Large intestine (tissue), 3 donors: ENCODE results near the gene PEAK3. TPM values are rescaled to one million over a fixed set of nuclear protein-coding genes. Genes with fewer than 3 reads are reported as not detected.
A peak's percentile ranks its signal among the peaks of the same experiment; 100 is the strongest.

Experiments used
- DNase-seq, 2 donors: peaks; one replicate each; pipeline versions ENCODE4 v3.0.0 to v3.0.0-alpha.2; 2013
- H3K27ac ChIP-seq: one replicate; pipeline ENCODE4 v1.5.1; 2013; ENCODE audit warnings: low read length
- H3K27me3 ChIP-seq: 2 replicates; pipeline ENCODE4 v1.6.1; 2013; ENCODE audit warnings: low read length; ENCODE audit not compliant: control insufficient read depth, insufficient read depth
- H3K36me3 ChIP-seq: 2 replicates; pipeline ENCODE4 v1.6.1; 2013; ENCODE audit warnings: low read length; ENCODE audit not compliant: control insufficient read depth, insufficient read depth
- H3K4me1 ChIP-seq: one replicate; pipeline ENCODE4 v1.6.1; 2013; ENCODE audit warnings: low read length; ENCODE audit not compliant: control insufficient read depth, insufficient read depth
- H3K4me3 ChIP-seq: one replicate; pipeline ENCODE4 v1.5.1; 2013; ENCODE audit warnings: low read length
- H3K9me3 ChIP-seq: one replicate; pipeline ENCODE4 v1.6.1; 2013; ENCODE audit warnings: mild to moderate bottlenecking, low read depth, low read length, moderate library complexity; ENCODE audit not compliant: control insufficient read depth
- WGBS: methylation state at CpG from one replicate; pipeline ENCODE4 v1.1.5; 2013; ENCODE audit warnings: low lambda C conversion rate; ENCODE audit not compliant: insufficient coverage; 5-methylcytosine and 5-hydroxymethylcytosine counted together
- polyA plus RNA-seq: library from polyadenylated mRNA; unstranded; fragments of 120-200 nt; gene quantifications from one replicate; pipeline ENCODE4 v1.2.1, GENCODE V29; 2013

The PEAK3 gene
- polyA plus RNA-seq, 1 donor = 0.15 TPM

DNA sequence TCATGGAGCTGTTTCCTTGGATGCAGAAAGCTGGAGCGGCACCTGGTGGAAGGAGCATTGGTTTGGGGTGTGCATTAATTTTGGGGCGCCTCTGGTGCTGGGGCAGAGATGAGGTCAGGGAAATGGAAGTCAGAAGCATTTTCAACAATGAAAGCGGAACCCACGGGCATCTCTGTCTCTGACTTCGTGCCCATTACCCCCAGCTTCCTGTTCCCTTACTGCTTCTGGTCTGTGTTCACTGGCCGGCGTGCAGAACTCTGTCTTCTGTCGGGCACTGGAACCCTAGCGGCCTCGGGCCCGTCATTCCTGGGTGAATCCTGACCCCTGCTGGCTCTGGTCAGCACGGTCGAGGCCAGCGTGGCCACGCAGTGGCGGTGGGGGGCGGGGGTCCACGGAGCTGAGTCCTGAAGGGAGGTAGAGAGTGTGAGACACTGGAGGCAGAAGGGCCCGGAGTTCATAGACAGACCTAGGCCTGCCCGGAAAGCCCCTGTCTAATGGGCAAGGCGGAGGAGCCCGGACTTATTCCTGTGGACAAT is 33.9 kb upstream of the PEAK3 start:
- Histone ChIP-seq H3K27ac (no peak overlapping the region), H3K4me1 (no peaks in the 10 kb centered on the region), H3K27me3 (peaks cover 13% of the 10 kb centered on the region), H3K9me3 (peaks cover 5% of the 10 kb centered on the region), H3K4me3 (no peak overlapping the region), H3K36me3 (peaks cover under 1% of the 10 kb centered on the region)
- no CpG with 5 or more reads among the region's 22 CpGs for WGBS
- DNase-seq = peak in 1 of 2 donors; percentile 34

DNA sequence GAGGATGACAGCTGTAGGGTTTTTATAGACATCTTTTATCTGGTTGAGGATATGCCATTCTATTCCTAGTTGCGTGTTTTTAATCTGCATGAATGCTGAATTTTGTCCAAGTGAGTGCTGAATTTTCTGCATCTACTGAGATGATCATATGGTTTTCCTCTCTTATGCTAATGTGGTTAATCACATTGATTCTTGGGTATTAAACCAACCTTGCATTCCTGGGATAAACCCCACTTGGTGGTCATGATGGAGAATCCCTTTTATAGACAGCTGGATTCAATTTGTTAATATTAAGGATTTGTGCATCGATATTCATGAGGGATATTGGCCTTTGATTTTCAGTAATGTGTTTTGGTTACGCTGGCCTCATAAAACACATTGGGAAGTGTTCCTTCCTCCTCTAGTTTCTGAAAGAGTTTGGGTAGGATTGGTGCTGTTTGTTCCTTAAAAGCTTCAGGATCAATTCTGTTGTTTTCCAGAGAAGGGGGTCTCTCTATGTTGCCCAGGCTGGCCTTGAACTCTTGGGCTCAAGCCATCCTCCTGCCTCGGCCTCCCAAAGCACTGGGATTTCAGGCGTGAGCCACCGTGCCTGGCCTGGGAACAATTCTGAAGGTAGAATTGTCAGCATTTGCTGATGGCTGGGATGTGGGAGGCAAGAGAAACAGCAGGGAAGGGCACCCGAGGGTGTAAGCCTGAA is 33.3 kb upstream of the PEAK3 start:
- WGBS = no CpG with 5 or more reads among the region's 7 CpGs

DNA sequence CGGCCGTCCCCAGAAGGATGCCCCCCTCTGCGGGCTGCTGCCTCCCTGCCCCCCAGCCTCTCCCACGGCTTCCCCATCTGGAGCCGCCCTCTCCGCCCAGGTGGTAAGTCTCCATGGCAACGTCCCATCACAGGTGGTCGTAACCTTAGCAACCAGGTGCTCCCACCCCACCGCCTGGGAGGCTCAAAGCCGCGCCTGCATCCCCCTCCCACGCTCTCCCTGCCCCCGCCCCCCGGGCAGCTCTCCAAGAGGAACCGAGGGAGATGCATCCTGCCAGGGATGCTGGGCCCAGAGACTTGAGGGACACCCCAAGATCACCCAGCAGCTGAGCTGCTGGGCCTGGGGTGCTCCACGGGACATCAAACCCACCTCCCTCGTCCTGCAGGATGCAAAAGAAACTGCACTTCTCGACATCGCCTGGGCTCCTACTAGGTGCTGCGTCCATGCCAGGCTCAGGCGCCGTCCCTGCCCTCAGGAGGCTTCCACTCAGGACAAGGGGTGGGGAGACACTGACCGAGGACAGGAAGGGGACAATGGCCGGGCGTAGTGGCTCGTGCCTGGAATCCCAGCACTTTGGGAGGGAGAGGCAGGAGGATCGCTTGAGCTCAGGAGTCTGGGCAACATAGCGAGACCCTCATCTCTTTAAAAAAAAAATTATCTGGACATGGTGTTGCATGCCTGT is 31.0 kb upstream of the PEAK3 start:
- H3K4me1 ChIP-seq = peaks cover 4% of the 10 kb centered on the region
- DNase-seq = no peak
- H3K27me3 ChIP-seq = peaks cover 37% of the 10 kb centered on the region
- no peak overlapping the region for H3K4me3 ChIP-seq
- no CpG with 5 or more reads among the region's 28 CpGs for WGBS
- no peak overlapping the region for H3K27ac ChIP-seq
- peaks cover 5% of the 10 kb centered on the region for H3K9me3 ChIP-seq
- H3K36me3 ChIP-seq = no peaks in the 10 kb centered on the region

More for the DNA sequence above, 33.3 kb upstream of the PEAK3 start:
- DNase-seq = no peak
- Histone ChIP-seq H3K9me3 (peaks cover 5% of the 10 kb centered on the region), H3K4me1 (no peaks in the 10 kb centered on the region), H3K27me3 (peaks cover 17% of the 10 kb centered on the region), H3K4me3 (no peak overlapping the region), H3K36me3 (no peaks in the 10 kb centered on the region), H3K27ac (no peak overlapping the region)

DNA sequence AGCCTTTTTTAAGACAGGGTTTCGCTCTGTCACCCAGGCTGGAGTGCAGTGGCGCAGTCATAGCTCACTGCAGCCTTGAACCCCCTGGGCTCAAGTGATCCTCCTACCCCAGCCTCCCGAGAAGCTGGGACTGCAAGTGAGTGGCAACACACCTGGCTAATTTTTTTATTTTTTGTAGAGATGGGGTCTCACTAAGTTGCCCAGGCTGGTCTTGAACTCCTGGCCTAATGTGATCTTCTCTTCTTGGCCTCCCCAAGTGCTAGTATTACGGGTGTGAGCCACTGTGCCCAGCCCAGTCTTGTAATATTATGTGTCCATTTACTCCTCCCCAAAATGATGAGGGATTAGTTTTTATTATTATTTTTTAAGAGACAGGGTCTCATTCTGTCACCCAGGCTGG is 29.1 kb upstream of the PEAK3 start:
- peaks cover 54% of the 10 kb centered on the region for H3K27me3 ChIP-seq
- no peak overlapping the region for H3K4me3 ChIP-seq
- WGBS = no CpG with 5 or more reads among the region's 4 CpGs
- H3K9me3 ChIP-seq = peaks cover 9% of the 10 kb centered on the region
- H3K36me3 ChIP-seq = no peaks in the 10 kb centered on the region
- H3K27ac ChIP-seq = no peak overlapping the region
- peaks cover 8% of the 10 kb centered on the region for H3K4me1 ChIP-seq
- DNase-seq = no peak

DNA sequence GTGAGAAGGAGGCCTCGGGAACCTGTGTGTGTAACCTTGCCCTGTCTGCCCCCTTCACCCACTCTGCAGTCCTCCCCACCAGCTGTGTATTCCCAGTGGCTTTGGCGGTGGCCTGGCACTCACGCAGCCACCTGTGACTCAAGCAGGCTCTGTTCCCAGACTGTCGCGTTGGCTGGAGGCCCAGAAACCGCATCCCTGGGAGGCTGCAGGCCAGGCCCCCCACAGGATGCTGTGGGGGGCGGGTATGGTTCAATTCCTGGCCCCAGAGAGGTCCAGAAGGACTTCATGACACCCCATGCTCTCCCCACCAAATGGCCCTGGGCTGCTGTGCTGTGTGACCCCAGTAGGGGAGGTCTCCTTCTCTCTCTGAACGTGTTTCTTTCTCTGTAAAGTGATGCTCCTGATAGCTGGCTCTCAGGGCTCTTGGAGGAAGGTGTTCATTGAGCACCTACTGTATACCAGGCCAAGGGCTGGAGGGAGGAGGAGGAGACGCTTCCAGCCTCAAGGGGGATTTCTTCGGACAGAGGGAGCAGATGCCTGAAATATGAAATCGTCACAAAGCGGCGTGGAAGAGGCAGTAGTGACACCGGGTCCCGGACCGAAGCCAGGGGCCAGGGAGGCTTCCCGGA is 27.9 kb upstream of the PEAK3 start:
- Histone ChIP-seq H3K4me1 (peaks cover 15% of the 10 kb centered on the region), H3K9me3 (peaks cover 7% of the 10 kb centered on the region), H3K27me3 (peaks cover 59% of the 10 kb centered on the region), H3K27ac (no peak overlapping the region), H3K4me3 (no peak overlapping the region), H3K36me3 (no peaks in the 10 kb centered on the region)
- WGBS = no CpG with 5 or more reads among the region's 17 CpGs
- no peak for DNase-seq

DNA sequence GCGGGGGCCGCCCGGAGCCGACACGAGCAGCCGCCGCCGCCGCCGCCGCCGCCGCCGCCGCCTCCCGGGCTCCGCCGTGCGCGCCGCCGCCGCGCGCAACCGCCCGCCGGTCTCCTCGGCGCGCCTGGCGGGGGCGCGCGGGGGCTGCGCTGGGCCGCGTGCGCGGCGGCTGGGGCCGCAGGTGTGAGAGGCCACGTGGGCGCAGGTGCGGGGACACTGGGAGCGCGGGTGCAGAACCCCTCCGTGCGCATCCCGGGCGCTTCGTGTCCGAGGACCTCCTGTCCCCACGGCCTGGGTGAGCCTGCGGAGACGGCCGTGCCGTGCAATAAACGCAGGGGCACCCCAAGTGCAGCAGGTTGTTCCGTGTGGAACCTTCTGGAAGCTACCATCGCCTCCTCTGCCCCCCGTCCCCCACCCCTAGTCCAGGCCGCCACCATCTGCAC is 26.2 kb upstream of the PEAK3 start, which contains the start of gene LINGO3:
Gene LINGO3 (minus strand): TSS at position 41 of the 443 bp plus-strand sequence. CDS start 16,378 bp downstream, outside the sequence.
- Histone ChIP-seq H3K9me3 (peaks cover 7% of the 10 kb centered on the region), H3K4me3 (peak within 1 kb of the TSS; percentile 24), H3K4me1 (peaks cover 23% of the 10 kb centered on the region), H3K27ac (no peak within 1 kb of the TSS), H3K27me3 (peaks cover 60% of the 10 kb centered on the region), H3K36me3 (no peaks in the 10 kb centered on the region)
- peak in 1 of 2 donors; percentile 46 for DNase-seq
- no CpG with 5 or more reads among the region's 63 CpGs for WGBS

DNA sequence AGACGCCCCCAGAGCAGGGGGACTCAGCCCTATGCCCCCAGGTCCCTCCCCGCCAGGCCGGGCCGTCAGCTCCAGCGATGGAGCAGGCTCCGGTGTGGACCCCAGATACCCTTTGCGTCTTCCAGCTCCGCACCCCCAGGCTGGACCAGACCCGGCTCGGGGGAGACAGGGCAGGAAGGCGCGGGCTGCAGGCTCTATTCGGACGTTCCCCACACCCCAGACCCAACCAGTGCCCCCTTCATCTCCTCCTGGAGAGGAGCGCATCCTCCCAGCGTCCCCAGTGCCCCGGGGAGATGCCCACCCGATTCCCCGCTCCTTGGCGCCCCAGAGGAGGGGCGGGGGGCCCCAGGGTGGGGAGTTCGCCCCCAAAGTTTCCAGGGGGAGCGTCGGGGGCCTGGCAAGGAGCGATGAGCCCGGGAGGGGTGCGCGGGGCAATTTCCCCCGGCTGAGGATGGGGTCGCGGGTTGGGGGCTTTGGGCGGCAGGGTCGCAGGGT is 25.6 kb upstream of the PEAK3 start:
- Histone ChIP-seq H3K4me1 (peaks cover 27% of the 10 kb centered on the region), H3K36me3 (no peaks in the 10 kb centered on the region), H3K9me3 (peaks cover 8% of the 10 kb centered on the region), H3K27ac (no peak overlapping the region), H3K27me3 (peaks cover 60% of the 10 kb centered on the region), H3K4me3 (peak overlapping the region; percentile 24)
- no CpG with 5 or more reads among the region's 33 CpGs for WGBS
- DNase-seq = no peak

DNA sequence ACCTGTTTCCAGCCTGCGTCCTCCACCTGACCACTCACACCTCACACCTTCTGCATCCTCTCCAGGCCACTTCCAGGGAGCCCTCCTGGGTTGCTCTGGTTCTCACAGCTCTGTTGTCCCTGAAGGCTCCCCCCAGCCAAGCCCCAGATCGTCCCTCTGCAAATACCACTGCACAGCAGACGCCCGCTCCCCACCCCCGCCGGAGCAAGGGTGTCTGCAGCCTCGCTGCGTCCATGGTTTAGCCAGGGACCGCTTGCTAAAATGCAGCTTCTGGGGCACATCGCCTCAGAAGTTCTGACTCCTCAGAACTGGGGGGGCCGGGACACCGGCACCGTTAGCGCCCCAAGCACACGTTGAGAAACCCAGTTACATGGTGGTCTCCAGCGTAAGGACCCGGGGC is 25.0 kb upstream of the PEAK3 start:
- DNase-seq = no peak
- WGBS = no CpG with 5 or more reads among the region's 17 CpGs
- Histone ChIP-seq H3K36me3 (no peaks in the 10 kb centered on the region), H3K27me3 (peaks cover 60% of the 10 kb centered on the region), H3K9me3 (peaks cover 11% of the 10 kb centered on the region), H3K4me1 (peaks cover 33% of the 10 kb centered on the region), H3K4me3 (no peak overlapping the region), H3K27ac (no peak overlapping the region)

DNA sequence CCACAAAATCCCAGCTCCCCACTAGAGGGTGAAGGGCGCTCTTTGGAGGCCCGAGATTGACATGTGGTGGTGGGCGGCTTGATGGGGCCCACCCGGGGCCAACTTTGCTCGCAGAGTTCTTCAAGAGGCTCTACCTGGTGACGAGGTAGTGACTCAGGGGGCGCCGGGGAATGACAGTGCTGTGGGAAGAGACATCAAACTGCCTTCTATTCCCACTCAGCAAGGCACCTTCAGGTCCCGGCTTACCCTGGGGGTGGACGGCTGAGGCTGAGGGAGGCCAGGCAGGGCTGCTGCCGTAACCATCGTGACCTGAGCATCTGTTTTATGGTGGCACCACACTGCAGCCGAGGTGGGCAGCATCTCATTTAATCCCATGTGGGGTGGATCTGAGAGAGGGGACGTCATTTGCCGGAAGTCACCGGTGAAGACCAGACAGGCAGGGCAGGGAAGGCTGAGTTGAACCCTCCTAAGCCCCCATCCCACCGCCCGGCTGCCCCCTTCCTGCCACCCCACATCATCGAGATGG is 24.4 kb upstream of the PEAK3 start:
- H3K36me3 ChIP-seq = no peaks in the 10 kb centered on the region
- peaks cover 33% of the 10 kb centered on the region for H3K4me1 ChIP-seq
- peaks cover 62% of the 10 kb centered on the region for H3K27me3 ChIP-seq
- no peak for DNase-seq
- H3K27ac ChIP-seq = no peak overlapping the region
- H3K9me3 ChIP-seq = peaks cover 11% of the 10 kb centered on the region
- WGBS = no CpG with 5 or more reads among the region's 19 CpGs
- no peak overlapping the region for H3K4me3 ChIP-seq
